Mesodermal cell (in vitro differentiated cells): ENCODE data around the gene PNLIPRP2.

Experiments used
- H3K27ac ChIP-seq: 2 replicates; pipeline ENCODE4 v1.7.0; 2013; ENCODE audit warnings: mild to moderate bottlenecking, low read depth, low read length, moderate library complexity; ENCODE audit not compliant: severe bottlenecking
- H3K36me3 ChIP-seq: 2 replicates; pipeline ENCODE4 v1.7.1; 2013; ENCODE audit warnings: mild to moderate bottlenecking, low read length, moderate library complexity; ENCODE audit not compliant: control insufficient read depth, insufficient read depth
- H3K4me1 ChIP-seq: one replicate; pipeline ENCODE4 v1.7.1; 2013; ENCODE audit warnings: mild to moderate bottlenecking, low read length; ENCODE audit not compliant: insufficient read depth, control insufficient read depth, poor library complexity, severe bottlenecking
- H3K4me3 ChIP-seq: 2 replicates; pipeline ENCODE4 v1.7.0; 2013; ENCODE audit warnings: low read length, control low read depth, mild to moderate bottlenecking; ENCODE audit not compliant: insufficient read depth, poor library complexity, severe bottlenecking; ENCODE audit errors: extremely low read depth
- H3K9me3 ChIP-seq: 2 replicates; pipeline ENCODE4 v1.7.1; 2013; ENCODE audit warnings: mild to moderate bottlenecking, low read length, moderate library complexity; ENCODE audit not compliant: control insufficient read depth
- WGBS, 2 experiments: methylation state at CpG; one replicate each; pipeline ENCODE4 v1.1.5; 2013; ENCODE audit warnings: missing lambda C conversion rate in 2 of 2; ENCODE audit not compliant: insufficient coverage in 2 of 2; 5-methylcytosine and 5-hydroxymethylcytosine counted together

Gene PNLIPRP2

DNA sequence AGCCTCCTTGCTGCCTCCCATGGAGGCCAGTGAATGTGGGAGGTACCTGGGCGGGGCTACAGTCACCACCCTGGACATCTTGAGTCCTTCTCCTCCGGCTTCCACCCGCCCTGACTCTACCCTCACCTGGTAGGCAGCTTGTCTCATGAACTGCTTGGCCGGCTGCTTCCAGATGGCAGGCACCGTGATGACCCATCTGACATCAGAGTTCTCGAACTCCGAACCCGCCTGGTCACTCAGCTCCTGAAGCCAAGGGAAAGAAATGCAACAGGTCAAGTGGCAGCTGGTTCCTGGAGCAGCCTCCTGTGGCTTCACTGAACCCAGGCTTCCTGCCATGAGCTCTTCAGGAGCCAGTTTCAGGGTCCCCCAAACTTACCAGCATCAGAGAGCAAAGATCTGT lies 71.5 kb downstream of the PNLIPRP2 start:
- H3K4me3 ChIP-seq, result no peak overlapping the region
- H3K9me3 ChIP-seq, result no peaks in the 10 kb centered on the region
- peaks cover 19% of the 10 kb centered on the region for H3K4me1 ChIP-seq
- H3K36me3 ChIP-seq, result no peaks in the 10 kb centered on the region
- H3K27ac ChIP-seq, result no peak overlapping the region
- 90 to 94% methylated on average over 8 of the region's 8 CpGs for WGBS, 2 experiments

GRCh38 chr10:116694243-116694926 lies 73.6 kb downstream of the PNLIPRP2 start:
- H3K4me3 ChIP-seq, result no peak overlapping the region
- no peaks in the 10 kb centered on the region for H3K9me3 ChIP-seq
- H3K36me3 ChIP-seq, result no peaks in the 10 kb centered on the region
- 32 to 43% methylated on average over 11 to 14 of the region's 14 CpGs for WGBS, 2 experiments
- no peak overlapping the region for H3K27ac ChIP-seq
- peaks cover 4% of the 10 kb centered on the region for H3K4me1 ChIP-seq
